Panc1 (cell line): Measurements from ENCODE around the gene ASCL2.

Experiments used
- REST ChIP-seq, 2 experiments: IDR thresholded peaks; 2 replicates each; pipeline ENCODE4 v1.6.1; 2011 to 2012; ENCODE audit warnings: low read depth in 2 of 2, control low read depth in 1 of 2, low read length in 1 of 2, mild to moderate bottlenecking in 1 of 2, moderate library complexity in 1 of 2; ENCODE audit not compliant: insufficient read depth in 1 of 2
- TF ChIP-seq, protein P1 (sequence below): fragments of 450-650 bp; IDR thresholded peaks from 2 replicates; pipeline ENCODE4 v1.5.1; 2017; ENCODE audit warnings: mild to moderate bottlenecking

- TF ChIP-seq, protein P1, sequence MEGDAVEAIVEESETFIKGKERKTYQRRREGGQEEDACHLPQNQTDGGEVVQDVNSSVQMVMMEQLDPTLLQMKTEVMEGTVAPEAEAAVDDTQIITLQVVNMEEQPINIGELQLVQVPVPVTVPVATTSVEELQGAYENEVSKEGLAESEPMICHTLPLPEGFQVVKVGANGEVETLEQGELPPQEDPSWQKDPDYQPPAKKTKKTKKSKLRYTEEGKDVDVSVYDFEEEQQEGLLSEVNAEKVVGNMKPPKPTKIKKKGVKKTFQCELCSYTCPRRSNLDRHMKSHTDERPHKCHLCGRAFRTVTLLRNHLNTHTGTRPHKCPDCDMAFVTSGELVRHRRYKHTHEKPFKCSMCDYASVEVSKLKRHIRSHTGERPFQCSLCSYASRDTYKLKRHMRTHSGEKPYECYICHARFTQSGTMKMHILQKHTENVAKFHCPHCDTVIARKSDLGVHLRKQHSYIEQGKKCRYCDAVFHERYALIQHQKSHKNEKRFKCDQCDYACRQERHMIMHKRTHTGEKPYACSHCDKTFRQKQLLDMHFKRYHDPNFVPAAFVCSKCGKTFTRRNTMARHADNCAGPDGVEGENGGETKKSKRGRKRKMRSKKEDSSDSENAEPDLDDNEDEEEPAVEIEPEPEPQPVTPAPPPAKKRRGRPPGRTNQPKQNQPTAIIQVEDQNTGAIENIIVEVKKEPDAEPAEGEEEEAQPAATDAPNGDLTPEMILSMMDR = no peak
- no peak for TF ChIP-seq REST (IDR thresholded peaks at IDR 0.05; ENCODE audit: insufficient read depth in 1 of 2, low read depth in 2 of 2, low read length in 1 of 2)
Observed at GRCh38 chr11:2261436-2262230, 8.8 kb downstream of the ASCL2 start.
